ENCODE results near the gene ARHGAP31. TPM values are rescaled to one million over a fixed set of nuclear protein-coding genes. Genes with fewer than 3 reads are reported as not detected.

Gene ARHGAP31
- total and polyA plus RNA-seq, 2 experiments from 2014 or later = 1.2 to 4.3 TPM

GRCh38 chr3:119296727-119297122 is 2.5 kb downstream of the ARHGAP31 start:
- H3K4me3 Mint-ChIP-seq = no peak overlapping the region
- no peak overlapping the region for H3K27ac Mint-ChIP-seq
- H3K9me3 Mint-ChIP-seq = no peaks in the 10 kb centered on the region
- Histone ChIP-seq H4K20me1 (replicated peaks; ENCODE audit: insufficient read depth) (no peaks in the 10 kb centered on the region), H3F3A (replicated peaks; ENCODE audit: low read depth) (peaks cover 2% of the 10 kb centered on the region; the same call in 1 of the 2 replicates), H3K4me3 (no peak overlapping the region), H3K4me1 (ENCODE audit: insufficient read depth) (peaks cover 52% of the 10 kb centered on the region), H3K27ac (ENCODE audit: low read depth) (no peak overlapping the region), H3K9me2 (ENCODE audit: insufficient read depth) (no peaks in the 10 kb centered on the region), H3K79me2 (replicated peaks; ENCODE audit: insufficient read depth) (no peaks in the 10 kb centered on the region; the same call in 1 of the 2 replicates), H2AFZ (no peak overlapping the region), H3K27me3 (ENCODE audit: insufficient read depth) (peaks cover 33% of the 10 kb centered on the region), H3K4me2 (no peak overlapping the region), H3K36me3 (ENCODE audit: insufficient read depth) (no peaks in the 10 kb centered on the region)
- H3K27me3 Mint-ChIP-seq (ENCODE audit: insufficient read depth, low read depth, poor library complexity) = peaks cover 31% of the 10 kb centered on the region
- H3K36me3 Mint-ChIP-seq (ENCODE audit: low read depth) = no peaks in the 10 kb centered on the region
- H3K4me1 Mint-ChIP-seq = peaks cover 38% of the 10 kb centered on the region
- TF ChIP-seq, protein P1, sequence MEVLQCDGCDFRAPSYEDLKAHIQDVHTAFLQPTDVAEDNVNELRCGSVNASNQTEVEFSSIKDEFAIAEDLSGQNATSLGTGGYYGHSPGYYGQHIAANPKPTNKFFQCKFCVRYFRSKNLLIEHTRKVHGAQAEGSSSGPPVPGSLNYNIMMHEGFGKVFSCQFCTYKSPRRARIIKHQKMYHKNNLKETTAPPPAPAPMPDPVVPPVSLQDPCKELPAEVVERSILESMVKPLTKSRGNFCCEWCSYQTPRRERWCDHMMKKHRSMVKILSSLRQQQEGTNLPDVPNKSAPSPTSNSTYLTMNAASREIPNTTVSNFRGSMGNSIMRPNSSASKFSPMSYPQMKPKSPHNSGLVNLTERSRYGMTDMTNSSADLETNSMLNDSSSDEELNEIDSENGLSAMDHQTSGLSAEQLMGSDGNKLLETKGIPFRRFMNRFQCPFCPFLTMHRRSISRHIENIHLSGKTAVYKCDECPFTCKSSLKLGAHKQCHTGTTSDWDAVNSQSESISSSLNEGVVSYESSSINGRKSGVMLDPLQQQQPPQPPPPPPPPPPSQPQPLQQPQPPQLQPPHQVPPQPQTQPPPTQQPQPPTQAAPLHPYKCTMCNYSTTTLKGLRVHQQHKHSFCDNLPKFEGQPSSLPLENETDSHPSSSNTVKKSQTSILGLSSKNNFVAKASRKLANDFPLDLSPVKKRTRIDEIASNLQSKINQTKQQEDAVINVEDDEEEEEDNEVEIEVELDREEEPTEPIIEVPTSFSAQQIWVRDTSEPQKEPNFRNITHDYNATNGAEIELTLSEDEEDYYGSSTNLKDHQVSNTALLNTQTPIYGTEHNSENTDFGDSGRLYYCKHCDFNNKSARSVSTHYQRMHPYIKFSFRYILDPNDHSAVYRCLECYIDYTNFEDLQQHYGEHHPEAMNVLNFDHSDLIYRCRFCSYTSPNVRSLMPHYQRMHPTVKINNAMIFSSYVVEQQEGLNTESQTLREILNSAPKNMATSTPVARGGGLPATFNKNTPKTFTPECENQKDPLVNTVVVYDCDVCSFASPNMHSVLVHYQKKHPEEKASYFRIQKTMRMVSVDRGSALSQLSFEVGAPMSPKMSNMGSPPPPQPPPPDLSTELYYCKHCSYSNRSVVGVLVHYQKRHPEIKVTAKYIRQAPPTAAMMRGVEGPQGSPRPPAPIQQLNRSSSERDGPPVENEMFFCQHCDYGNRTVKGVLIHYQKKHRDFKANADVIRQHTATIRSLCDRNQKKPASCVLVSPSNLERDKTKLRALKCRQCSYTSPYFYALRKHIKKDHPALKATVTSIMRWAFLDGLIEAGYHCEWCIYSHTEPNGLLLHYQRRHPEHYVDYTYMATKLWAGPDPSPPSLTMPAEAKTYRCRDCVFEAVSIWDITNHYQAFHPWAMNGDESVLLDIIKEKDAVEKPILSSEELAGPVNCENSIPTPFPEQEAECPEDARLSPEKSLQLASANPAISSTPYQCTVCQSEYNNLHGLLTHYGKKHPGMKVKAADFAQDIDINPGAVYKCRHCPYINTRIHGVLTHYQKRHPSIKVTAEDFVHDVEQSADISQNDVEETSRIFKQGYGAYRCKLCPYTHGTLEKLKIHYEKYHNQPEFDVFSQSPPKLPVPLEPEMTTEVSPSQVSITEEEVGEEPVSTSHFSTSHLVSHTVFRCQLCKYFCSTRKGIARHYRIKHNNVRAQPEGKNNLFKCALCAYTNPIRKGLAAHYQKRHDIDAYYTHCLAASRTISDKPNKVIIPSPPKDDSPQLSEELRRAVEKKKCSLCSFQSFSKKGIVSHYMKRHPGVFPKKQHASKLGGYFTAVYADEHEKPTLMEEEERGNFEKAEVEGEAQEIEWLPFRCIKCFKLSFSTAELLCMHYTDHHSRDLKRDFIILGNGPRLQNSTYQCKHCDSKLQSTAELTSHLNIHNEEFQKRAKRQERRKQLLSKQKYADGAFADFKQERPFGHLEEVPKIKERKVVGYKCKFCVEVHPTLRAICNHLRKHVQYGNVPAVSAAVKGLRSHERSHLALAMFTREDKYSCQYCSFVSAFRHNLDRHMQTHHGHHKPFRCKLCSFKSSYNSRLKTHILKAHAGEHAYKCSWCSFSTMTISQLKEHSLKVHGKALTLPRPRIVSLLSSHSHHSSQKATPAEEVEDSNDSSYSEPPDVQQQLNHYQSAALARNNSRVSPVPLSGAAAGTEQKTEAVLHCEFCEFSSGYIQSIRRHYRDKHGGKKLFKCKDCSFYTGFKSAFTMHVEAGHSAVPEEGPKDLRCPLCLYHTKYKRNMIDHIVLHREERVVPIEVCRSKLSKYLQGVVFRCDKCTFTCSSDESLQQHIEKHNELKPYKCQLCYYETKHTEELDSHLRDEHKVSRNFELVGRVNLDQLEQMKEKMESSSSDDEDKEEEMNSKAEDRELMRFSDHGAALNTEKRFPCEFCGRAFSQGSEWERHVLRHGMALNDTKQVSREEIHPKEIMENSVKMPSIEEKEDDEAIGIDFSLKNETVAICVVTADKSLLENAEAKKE (CRISPR knock-in tag; IDR thresholded peaks at IDR 0.05) = no peak
- TF ChIP-seq, protein P2, sequence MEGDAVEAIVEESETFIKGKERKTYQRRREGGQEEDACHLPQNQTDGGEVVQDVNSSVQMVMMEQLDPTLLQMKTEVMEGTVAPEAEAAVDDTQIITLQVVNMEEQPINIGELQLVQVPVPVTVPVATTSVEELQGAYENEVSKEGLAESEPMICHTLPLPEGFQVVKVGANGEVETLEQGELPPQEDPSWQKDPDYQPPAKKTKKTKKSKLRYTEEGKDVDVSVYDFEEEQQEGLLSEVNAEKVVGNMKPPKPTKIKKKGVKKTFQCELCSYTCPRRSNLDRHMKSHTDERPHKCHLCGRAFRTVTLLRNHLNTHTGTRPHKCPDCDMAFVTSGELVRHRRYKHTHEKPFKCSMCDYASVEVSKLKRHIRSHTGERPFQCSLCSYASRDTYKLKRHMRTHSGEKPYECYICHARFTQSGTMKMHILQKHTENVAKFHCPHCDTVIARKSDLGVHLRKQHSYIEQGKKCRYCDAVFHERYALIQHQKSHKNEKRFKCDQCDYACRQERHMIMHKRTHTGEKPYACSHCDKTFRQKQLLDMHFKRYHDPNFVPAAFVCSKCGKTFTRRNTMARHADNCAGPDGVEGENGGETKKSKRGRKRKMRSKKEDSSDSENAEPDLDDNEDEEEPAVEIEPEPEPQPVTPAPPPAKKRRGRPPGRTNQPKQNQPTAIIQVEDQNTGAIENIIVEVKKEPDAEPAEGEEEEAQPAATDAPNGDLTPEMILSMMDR (conservative IDR thresholded peaks at IDR 0.05; ENCODE audit: low read depth in 2 of 2) = no peak
- TF ChIP-seq CREB1 (CRISPR knock-in tag; IDR thresholded peaks at IDR 0.05; ENCODE audit: low read depth) (no peak), ZNF331 (CRISPR knock-in tag; IDR thresholded peaks at IDR 0.05; ENCODE audit: low read depth) (no peak), JUNB (IDR thresholded peaks at IDR 0.05; ENCODE audit: unreplicated experiment) (no peak), POLR2AphosphoS5 (IDR thresholded peaks at IDR 0.05; ENCODE audit: low read depth) (no peak), NANOG (IDR thresholded peaks at IDR 0.05; ENCODE audit: borderline replicate concordance) (no peak), ZNF114 (CRISPR knock-in tag; IDR thresholded peaks at IDR 0.05) (no peak), ETS1 (IDR thresholded peaks at IDR 0.05) (no peak)
- TF ChIP-seq, protein P3, sequence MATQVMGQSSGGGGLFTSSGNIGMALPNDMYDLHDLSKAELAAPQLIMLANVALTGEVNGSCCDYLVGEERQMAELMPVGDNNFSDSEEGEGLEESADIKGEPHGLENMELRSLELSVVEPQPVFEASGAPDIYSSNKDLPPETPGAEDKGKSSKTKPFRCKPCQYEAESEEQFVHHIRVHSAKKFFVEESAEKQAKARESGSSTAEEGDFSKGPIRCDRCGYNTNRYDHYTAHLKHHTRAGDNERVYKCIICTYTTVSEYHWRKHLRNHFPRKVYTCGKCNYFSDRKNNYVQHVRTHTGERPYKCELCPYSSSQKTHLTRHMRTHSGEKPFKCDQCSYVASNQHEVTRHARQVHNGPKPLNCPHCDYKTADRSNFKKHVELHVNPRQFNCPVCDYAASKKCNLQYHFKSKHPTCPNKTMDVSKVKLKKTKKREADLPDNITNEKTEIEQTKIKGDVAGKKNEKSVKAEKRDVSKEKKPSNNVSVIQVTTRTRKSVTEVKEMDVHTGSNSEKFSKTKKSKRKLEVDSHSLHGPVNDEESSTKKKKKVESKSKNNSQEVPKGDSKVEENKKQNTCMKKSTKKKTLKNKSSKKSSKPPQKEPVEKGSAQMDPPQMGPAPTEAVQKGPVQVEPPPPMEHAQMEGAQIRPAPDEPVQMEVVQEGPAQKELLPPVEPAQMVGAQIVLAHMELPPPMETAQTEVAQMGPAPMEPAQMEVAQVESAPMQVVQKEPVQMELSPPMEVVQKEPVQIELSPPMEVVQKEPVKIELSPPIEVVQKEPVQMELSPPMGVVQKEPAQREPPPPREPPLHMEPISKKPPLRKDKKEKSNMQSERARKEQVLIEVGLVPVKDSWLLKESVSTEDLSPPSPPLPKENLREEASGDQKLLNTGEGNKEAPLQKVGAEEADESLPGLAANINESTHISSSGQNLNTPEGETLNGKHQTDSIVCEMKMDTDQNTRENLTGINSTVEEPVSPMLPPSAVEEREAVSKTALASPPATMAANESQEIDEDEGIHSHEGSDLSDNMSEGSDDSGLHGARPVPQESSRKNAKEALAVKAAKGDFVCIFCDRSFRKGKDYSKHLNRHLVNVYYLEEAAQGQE (IDR thresholded peaks at IDR 0.05; ENCODE audit: unreplicated experiment) = no peak
- no peak for DNase-seq (ENCODE audit: low spot score)
- no peak for ATAC-seq

Data from GM23338 (cell line).